Measurements from ENCODE around the gene RNASEH2C.
"Not testable (repeated sequence)": the region's sequence is repeated elsewhere in the genome, so short reads cannot be mapped to it uniquely, and the experiment has no call there.

RNASEH2C gene

GRCh38 chr11:65716774-65717405 is 3.7 kb downstream of the RNASEH2C start:
- DNase-seq = no peak

GRCh38 chr11:65716302-65716701 is 4.3 kb downstream of the RNASEH2C start:
- DNase-seq = no peak

GRCh38 chr11:65714433-65714832 is 6.2 kb downstream of the RNASEH2C start:
- DNase-seq = no peak

GRCh38 chr11:65713212-65713969 is 7.2 kb downstream of the RNASEH2C start:
- no peak for DNase-seq

GRCh38 chr11:65712633-65713076 is 7.9 kb downstream of the RNASEH2C start:
- no peak for DNase-seq

- DNase-seq = peak; percentile 98
Observed at GRCh38 chr11:65711785-65712632, 8.6 kb downstream of the RNASEH2C start, which contains the start of gene KAT5. Gene KAT5 (plus strand): TSS chr11:65712252. CDS start chr11:65712268, 16 bp downstream.

- DNase-seq = no peak
Observed at GRCh38 chr11:65710421-65710820, 10.2 kb downstream of the RNASEH2C start.

GRCh38 chr11:65709661-65710060 is 10.9 kb downstream of the RNASEH2C start:
- no peak for DNase-seq

- DNase-seq = no peak
Observed at GRCh38 chr11:65708451-65708850, 12.1 kb downstream of the RNASEH2C start.

GRCh38 chr11:65707002-65707401 is 13.6 kb downstream of the RNASEH2C start:
- not testable (repeated sequence) for DNase-seq

- peak; percentile 26 for DNase-seq
Observed at GRCh38 chr11:65706303-65706763, 14.3 kb downstream of the RNASEH2C start.

GRCh38 chr11:65703846-65704245 is 16.8 kb downstream of the RNASEH2C start:
- DNase-seq = no peak

GRCh38 chr11:65701686-65702085 is 18.9 kb downstream of the RNASEH2C start:
- DNase-seq = no peak

- no peak for DNase-seq
Observed at GRCh38 chr11:65700399-65700798, 20.2 kb downstream of the RNASEH2C start.

GRCh38 chr11:65699306-65699705 is 21.3 kb downstream of the RNASEH2C start:
- DNase-seq = no peak

GRCh38 chr11:65698205-65698604 is 22.4 kb downstream of the RNASEH2C start:
- no peak for DNase-seq

GRCh38 chr11:65696802-65697552 is 23.6 kb downstream of the RNASEH2C start:
- DNase-seq = no peak

GRCh38 chr11:65695459-65696241 is 24.9 kb downstream of the RNASEH2C start:
- DNase-seq = peak; percentile 88

- DNase-seq = no peak
Observed at GRCh38 chr11:65692367-65692766, 28.2 kb downstream of the RNASEH2C start.

GRCh38 chr11:65691847-65692246 is 28.8 kb downstream of the RNASEH2C start:
- DNase-seq = not testable (repeated sequence)

GRCh38 chr11:65685981-65686380 is 34.6 kb downstream of the RNASEH2C start:
- no peak for DNase-seq

GRCh38 chr11:65683480-65683879 is 37.1 kb downstream of the RNASEH2C start:
- DNase-seq = not testable (repeated sequence)

Data from NCI-H510A treated with DMSO at 0.1 percent for 48 hours (cell line).